Stimulated activated CD4-positive, alpha-beta T cell treated with anti-CD3 and anti-CD28 coated beads, TNF-alpha, amount 100 ng/mL, for 4 hours (primary cell): Measurements from ENCODE around the gene TMEM151B.
A peak's percentile ranks its signal among the peaks of the same experiment; 100 is the strongest.
"Not testable (repeated sequence)": the region's sequence is repeated elsewhere in the genome, so short reads cannot be mapped to it uniquely, and the experiment has no call there.

Experiments
- DNase-seq, 3 experiments: peaks; one replicate each; pipeline ENCODE4 v3.0.0-alpha.2; 2020; ENCODE audit warnings: low read depth in 3 of 3

Gene TMEM151B

GRCh38 chr6:44269921-44270525 lies at the start of gene TMEM151B:
Gene TMEM151B, plus strand, starts transcription at chr6:44270450. Its CDS starts 293 bp downstream, at chr6:44270743.
- DNase-seq, result no peak

GRCh38 chr6:44220913-44221290 lies 49.3 kb upstream of the TMEM151B start:
- DNase-seq, result no peak

- DNase-seq, result peak; percentile 40 to 47 (median 46)
Measured at GRCh38 chr6:44221291-44221960, 48.8 kb upstream of the TMEM151B start.

- DNase-seq, result no peak
Measured at GRCh38 chr6:44221961-44222335, 48.3 kb upstream of the TMEM151B start.

GRCh38 chr6:44222486-44223318 lies 47.5 kb upstream of the TMEM151B start:
- no peak for DNase-seq

GRCh38 chr6:44223319-44224028 lies 46.8 kb upstream of the TMEM151B start, which contains the start of gene SLC29A1:
Gene SLC29A1, plus strand, starts transcription at chr6:44223595. Its CDS starts 3,719 bp downstream, at chr6:44227314.
- DNase-seq, result peak; percentile 73 to 84 (median 78)

- DNase-seq, result no peak
Measured at GRCh38 chr6:44224029-44224964, 46.0 kb upstream of the TMEM151B start.

GRCh38 chr6:44224965-44225305 lies 45.3 kb upstream of the TMEM151B start:
- no peak for DNase-seq

- no peak for DNase-seq
Measured at GRCh38 chr6:44225579-44226325, 44.5 kb upstream of the TMEM151B start.

- no peak for DNase-seq
Measured at GRCh38 chr6:44226368-44227147, 43.7 kb upstream of the TMEM151B start.

- no peak for DNase-seq
Measured at GRCh38 chr6:44227148-44227793, 43.0 kb upstream of the TMEM151B start.

GRCh38 chr6:44228031-44228430 lies 42.2 kb upstream of the TMEM151B start:
- no peak for DNase-seq

- DNase-seq, result no peak
Measured at GRCh38 chr6:44228433-44228832, 41.8 kb upstream of the TMEM151B start.

- DNase-seq, result no peak
Measured at GRCh38 chr6:44228836-44229235, 41.4 kb upstream of the TMEM151B start.

GRCh38 chr6:44229376-44230033 lies 40.7 kb upstream of the TMEM151B start:
- no peak for DNase-seq

GRCh38 chr6:44230034-44230675 lies 40.1 kb upstream of the TMEM151B start:
- DNase-seq, result no peak

- not testable (repeated sequence) for DNase-seq
Measured at GRCh38 chr6:44231426-44231825, 38.8 kb upstream of the TMEM151B start.
